ENCODE data around the gene MSMP. TPM values are rescaled to one million over a fixed set of nuclear protein-coding genes. Genes with fewer than 3 reads are reported as not detected.
A peak's percentile ranks its signal among the peaks of the same experiment; 100 is the strongest.

MSMP gene
- total RNA-seq, 6 donors from 2014 or later = 1.1 to 2.8 TPM; not detected in 4

GRCh38 chr9:35749515-35750255 is 4.4 kb downstream of the MSMP start:
- peak; percentile 24 to 52 for ATAC-seq (ENCODE audit: low FRiP score in 2 of 2)

GRCh38 chr9:35748858-35749514 is 5.1 kb downstream of the MSMP start, which contains the start of the genes GBA2 and RGP1:
GBA2 (minus strand) TSS chr9:35749228; CDS start chr9:35748704, 524 bp downstream.
RGP1 (plus strand) TSS chr9:35749287; CDS start chr9:35749756, 469 bp downstream.
- H3K36me3 ChIP-seq = peaks cover 21 to 48% (median 41%) of the 10 kb centered on the region in 4 donors
- WGBS, 2 donors = 0% methylated on average over 10 of the region's 69 CpGs; no CpG with 5 or more reads in 1 of the 2 donors
- H3K4me1 ChIP-seq = peaks cover 32 to 60% (median 42%) of the 10 kb centered on the region in 4 donors
- no peaks in the 10 kb centered on the region for H3K9me3 ChIP-seq
- peak within 1 kb of the TSS; percentile 90 to 97 (median 94) for H3K27ac ChIP-seq
- H3K27me3 ChIP-seq = no peaks in the 10 kb centered on the region
- DNase-seq = peak; percentile 87 to 96
- ATAC-seq (ENCODE audit: low FRiP score in 2 of 2) = peak; percentile 91 to 96
- peak within 1 kb of the TSS; percentile 76 to 90 (median 88) for H3K4me3 ChIP-seq
- peak in 3 of 4 donors; percentile 47 to 81 (median 81) for TF ChIP-seq POLR2A (IDR thresholded peaks at IDR 0.05)
- TF ChIP-seq EP300 (IDR thresholded peaks at IDR 0.05) = peak in 1 of 4 donors; percentile 36
- TF ChIP-seq, protein P1, sequence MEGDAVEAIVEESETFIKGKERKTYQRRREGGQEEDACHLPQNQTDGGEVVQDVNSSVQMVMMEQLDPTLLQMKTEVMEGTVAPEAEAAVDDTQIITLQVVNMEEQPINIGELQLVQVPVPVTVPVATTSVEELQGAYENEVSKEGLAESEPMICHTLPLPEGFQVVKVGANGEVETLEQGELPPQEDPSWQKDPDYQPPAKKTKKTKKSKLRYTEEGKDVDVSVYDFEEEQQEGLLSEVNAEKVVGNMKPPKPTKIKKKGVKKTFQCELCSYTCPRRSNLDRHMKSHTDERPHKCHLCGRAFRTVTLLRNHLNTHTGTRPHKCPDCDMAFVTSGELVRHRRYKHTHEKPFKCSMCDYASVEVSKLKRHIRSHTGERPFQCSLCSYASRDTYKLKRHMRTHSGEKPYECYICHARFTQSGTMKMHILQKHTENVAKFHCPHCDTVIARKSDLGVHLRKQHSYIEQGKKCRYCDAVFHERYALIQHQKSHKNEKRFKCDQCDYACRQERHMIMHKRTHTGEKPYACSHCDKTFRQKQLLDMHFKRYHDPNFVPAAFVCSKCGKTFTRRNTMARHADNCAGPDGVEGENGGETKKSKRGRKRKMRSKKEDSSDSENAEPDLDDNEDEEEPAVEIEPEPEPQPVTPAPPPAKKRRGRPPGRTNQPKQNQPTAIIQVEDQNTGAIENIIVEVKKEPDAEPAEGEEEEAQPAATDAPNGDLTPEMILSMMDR (IDR thresholded peaks at IDR 0.05) = peak in 2 of 6 experiments; percentile 13 to 33
- TF ChIP-seq POLR2AphosphoS5 (IDR thresholded peaks at IDR 0.05) = peak; percentile 71 to 79

More at GRCh38 chr9:35749515-35750255, 4.4 kb downstream of the MSMP start:
- TF ChIP-seq POLR2AphosphoS5 (IDR thresholded peaks at IDR 0.05) (no peak), POLR2A (IDR thresholded peaks at IDR 0.05) (no peak), EP300 (IDR thresholded peaks at IDR 0.05) (no peak)
- TF ChIP-seq, protein P1 (IDR thresholded peaks at IDR 0.05) = no peak
- no peaks in the 10 kb centered on the region for H3K27me3 ChIP-seq
- peak in 1 of 2 donors; percentile 61 for DNase-seq
- peaks cover 32 to 54% (median 38%) of the 10 kb centered on the region in 4 donors for H3K4me1 ChIP-seq
- no peaks in the 10 kb centered on the region for H3K9me3 ChIP-seq
- WGBS, 2 donors = 6 to 8% methylated on average over 14 to 17 of the region's 19 CpGs
- H3K36me3 ChIP-seq = peaks cover 23 to 48% (median 37%) of the 10 kb centered on the region in 4 donors
- H3K4me3 ChIP-seq = peak overlapping the region; percentile 76 to 90 (median 88)
- H3K27ac ChIP-seq = peak overlapping the region; percentile 90 to 97 (median 94)

GRCh38 chr9:35748242-35748857 is 5.7 kb downstream of the MSMP start:
- 0% methylated on average over 1 to 24 of the region's 24 CpGs for WGBS, 2 donors
- ATAC-seq (ENCODE audit: low FRiP score in 2 of 2) (no peak), DNase-seq (no peak)
- Histone ChIP-seq H3K9me3 (no peaks in the 10 kb centered on the region), H3K4me1 (peaks cover 32 to 66% (median 45%) of the 10 kb centered on the region in 4 donors), H3K36me3 (peaks cover 15 to 48% (median 41%) of the 10 kb centered on the region in 4 donors), H3K27ac (peak overlapping the region; percentile 90 to 97 (median 94)), H3K4me3 (peak overlapping the region; percentile 76 to 90 (median 88)), H3K27me3 (no peaks in the 10 kb centered on the region)
- TF ChIP-seq POLR2A (IDR thresholded peaks at IDR 0.05) = no peak
- TF ChIP-seq POLR2AphosphoS5 (IDR thresholded peaks at IDR 0.05) = no peak
- TF ChIP-seq, protein P1 (IDR thresholded peaks at IDR 0.05) = no peak
- no peak for TF ChIP-seq EP300 (IDR thresholded peaks at IDR 0.05)

DNA sequence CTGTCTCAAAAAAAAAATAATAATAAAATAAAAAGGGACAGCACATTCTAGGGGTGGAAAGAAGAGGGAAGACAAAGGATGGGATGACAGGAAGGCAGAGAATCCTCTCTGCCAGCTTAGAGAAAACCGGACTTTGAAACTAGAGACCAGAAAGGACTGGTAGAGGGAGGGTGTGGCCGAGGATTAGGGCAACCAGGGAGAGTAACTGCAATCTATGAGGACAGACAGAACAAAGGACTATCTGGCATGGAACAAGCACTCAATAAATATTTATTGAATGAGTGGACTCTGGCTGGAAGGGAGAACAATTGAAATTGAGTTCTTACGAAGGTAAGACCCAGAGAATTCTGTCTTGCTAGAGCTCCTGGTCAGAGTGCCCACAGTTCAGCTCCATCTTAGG is 7.5 kb downstream of the MSMP start:
- 27 to 42% methylated on average over 3 of the region's 3 CpGs for WGBS, 2 donors
- no peak for DNase-seq
- H3K36me3 ChIP-seq = peaks cover 12 to 48% (median 39%) of the 10 kb centered on the region in 4 donors

More for the DNA sequence above, 7.5 kb downstream of the MSMP start:
- Histone ChIP-seq H3K27me3 (no peaks in the 10 kb centered on the region), H3K9me3 (no peaks in the 10 kb centered on the region), H3K4me1 (peaks cover 32 to 68% (median 46%) of the 10 kb centered on the region in 4 donors), H3K27ac (peak overlapping the region in 1 of 4 donors; percentile 97), H3K4me3 (peak overlapping the region in 3 of 4 donors; percentile 87 to 90 (median 90))
- TF ChIP-seq, protein P1 (IDR thresholded peaks at IDR 0.05) = no peak
- TF ChIP-seq POLR2AphosphoS5 (IDR thresholded peaks at IDR 0.05) (no peak), EP300 (IDR thresholded peaks at IDR 0.05) (no peak), POLR2A (IDR thresholded peaks at IDR 0.05) (no peak)
- no peak for ATAC-seq (ENCODE audit: low FRiP score in 2 of 2)
